ENCODE data around the gene NUP210L. TPM values are rescaled to one million over a fixed set of nuclear protein-coding genes. Genes with fewer than 3 reads are reported as not detected.
A peak's percentile ranks its signal among the peaks of the same experiment; 100 is the strongest.

NUP210L gene
- total and polyA plus RNA-seq, 9 donors, result 0.07 to 0.10 TPM; not detected in 7

DNA sequence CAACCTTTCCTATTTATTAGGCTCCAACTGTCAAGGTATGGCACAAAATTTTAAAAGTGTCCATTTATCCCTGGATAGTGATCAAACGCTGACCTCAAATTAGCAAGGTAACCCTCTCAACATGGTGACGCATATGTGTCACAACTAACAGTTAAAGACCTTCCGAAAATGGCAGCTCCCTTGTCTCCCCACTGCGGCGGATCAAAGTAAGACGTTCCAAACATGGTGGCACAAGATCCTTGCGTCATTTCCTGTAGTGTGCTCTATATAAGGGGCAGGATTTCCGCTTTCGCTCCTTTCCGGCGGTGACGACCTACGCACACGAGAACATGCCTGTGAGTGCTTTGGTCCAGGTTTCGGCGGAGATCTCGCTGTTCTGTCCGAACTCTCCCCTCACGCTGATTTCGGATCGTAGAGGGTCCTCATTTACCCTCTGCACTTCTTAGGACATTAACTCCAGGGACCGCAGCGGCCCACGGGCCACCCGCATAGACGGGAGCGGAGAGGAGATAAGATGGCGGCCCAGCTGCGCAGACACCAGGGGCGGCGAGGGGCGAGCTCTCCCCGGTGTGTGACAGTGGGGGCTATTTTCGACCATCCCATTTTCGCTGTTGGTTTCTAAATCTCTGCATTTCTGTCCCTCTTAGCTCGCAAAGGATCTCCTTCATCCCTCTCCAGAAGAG, 164.3 kb downstream of the NUP210L start, which contains the start of gene RPS27:
TSS of gene RPS27 (plus strand) at position 295 of the 683 bp plus-strand sequence. CDS start at position 330, 35 bp downstream.
- DNase-seq, result peak; percentile 87 to 95 (median 90)
- intact Hi-C loops (cut with DNase I), result no loop called here
- Histone ChIP-seq H3K4me3 (peak within 1 kb of the TSS; percentile 83), H3K27ac (peak within 1 kb of the TSS; percentile 58 to 85), H3K27me3 (no peaks in the 10 kb centered on the region), H3K36me3 (no peaks in the 10 kb centered on the region), H3K4me1 (ENCODE audit: insufficient read depth) (peaks cover 9% of the 10 kb centered on the region), H3K9me3 (no peaks in the 10 kb centered on the region)
- TF ChIP-seq, protein P1, sequence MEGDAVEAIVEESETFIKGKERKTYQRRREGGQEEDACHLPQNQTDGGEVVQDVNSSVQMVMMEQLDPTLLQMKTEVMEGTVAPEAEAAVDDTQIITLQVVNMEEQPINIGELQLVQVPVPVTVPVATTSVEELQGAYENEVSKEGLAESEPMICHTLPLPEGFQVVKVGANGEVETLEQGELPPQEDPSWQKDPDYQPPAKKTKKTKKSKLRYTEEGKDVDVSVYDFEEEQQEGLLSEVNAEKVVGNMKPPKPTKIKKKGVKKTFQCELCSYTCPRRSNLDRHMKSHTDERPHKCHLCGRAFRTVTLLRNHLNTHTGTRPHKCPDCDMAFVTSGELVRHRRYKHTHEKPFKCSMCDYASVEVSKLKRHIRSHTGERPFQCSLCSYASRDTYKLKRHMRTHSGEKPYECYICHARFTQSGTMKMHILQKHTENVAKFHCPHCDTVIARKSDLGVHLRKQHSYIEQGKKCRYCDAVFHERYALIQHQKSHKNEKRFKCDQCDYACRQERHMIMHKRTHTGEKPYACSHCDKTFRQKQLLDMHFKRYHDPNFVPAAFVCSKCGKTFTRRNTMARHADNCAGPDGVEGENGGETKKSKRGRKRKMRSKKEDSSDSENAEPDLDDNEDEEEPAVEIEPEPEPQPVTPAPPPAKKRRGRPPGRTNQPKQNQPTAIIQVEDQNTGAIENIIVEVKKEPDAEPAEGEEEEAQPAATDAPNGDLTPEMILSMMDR (IDR thresholded peaks at IDR 0.05), result no peak
- TF ChIP-seq EP300 (IDR thresholded peaks at IDR 0.05) (peak; percentile 86), POLR2A (IDR thresholded peaks at IDR 0.05) (peak; percentile 99)
- 0 to 1% (median 0%) methylated on average over 29 to 36 of the region's 36 CpGs for WGBS, 3 donors

DNA sequence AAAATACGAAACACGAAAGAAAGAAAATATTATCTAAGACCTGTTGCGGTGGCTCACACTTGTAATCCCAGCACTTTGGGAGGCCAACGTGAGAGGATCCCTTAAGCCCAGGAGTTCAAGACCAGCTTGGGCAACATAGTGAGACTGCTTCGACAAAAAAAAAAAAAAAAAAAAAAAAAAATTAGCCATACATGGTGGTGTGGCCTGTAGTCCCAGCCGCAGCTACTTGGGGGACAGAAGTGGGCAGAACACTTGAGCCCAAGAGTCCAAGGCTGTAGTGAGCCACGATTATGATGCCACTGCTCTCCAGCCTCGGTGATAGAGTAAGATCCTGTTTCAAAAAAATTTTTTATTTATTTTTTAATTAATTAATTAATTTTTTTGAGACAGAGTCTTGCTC, 167.3 kb downstream of the NUP210L start:
- TF ChIP-seq, protein P1 (IDR thresholded peaks at IDR 0.05), result no peak
- TF ChIP-seq EP300 (IDR thresholded peaks at IDR 0.05), result no peak
- no peak for TF ChIP-seq POLR2A (IDR thresholded peaks at IDR 0.05)
- Histone ChIP-seq H3K4me3 (no peak overlapping the region), H3K36me3 (no peaks in the 10 kb centered on the region), H3K27ac (no peak overlapping the region), H3K27me3 (no peaks in the 10 kb centered on the region), H3K4me1 (ENCODE audit: insufficient read depth) (peaks cover 10% of the 10 kb centered on the region), H3K9me3 (no peaks in the 10 kb centered on the region)
- DNase-seq, result no peak
- 85 to 91% (median 86%) methylated on average over 8 of the region's 8 CpGs for WGBS, 3 donors
- intact Hi-C loops (cut with DNase I), result loop anchor here (5.0 to 10.0 kb wide), 5 partner anchors 193 to 473 kb away; partner anchors contain the start of genes ILF2 (in 2 of the 4) and NPR1 (in 2 of the 4)

DNA sequence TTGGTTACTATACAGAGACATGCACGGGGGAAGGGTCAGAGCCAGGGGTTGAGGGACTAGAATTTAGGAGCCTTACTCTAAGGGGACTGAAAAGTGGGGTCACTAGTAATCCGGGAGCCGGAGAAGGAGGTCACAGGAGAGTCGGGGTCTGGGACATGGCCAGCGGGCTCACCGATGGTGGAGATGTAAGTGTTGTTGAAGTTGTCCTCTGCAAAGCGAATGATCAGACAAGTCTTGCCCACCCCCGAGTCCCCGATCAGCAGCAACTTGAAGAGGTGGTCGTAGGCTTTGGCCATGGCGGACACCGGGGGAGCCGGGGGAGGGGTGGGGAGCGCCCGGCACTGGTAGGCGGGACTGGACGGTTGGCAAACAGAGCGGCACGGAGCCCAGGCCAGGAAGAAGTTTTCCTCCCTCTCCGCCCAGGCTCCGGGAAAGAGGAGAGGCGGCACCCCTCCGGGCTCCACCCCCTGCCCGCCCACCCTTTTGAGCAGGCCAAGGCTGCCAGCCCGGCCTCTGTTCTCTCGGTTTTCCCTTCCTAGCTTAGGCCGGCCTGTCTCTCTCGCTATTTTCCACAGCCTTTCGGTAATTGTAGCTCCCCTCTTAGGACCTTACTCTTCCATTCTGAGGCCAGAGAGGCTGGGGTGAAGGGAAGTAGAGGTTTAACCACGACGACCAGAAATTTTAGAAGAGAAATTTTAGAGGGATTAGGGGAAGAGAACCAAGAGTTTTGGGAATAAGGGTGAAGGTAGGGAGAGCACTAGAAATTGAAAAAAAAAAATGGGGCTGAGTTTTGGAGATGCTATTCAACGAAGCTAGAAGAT, 168.7 kb downstream of the NUP210L start, which contains the start of gene RAB13:
TSS of gene RAB13 (minus strand) at position 399 of the 821 bp plus-strand sequence. CDS start at position 296, 103 bp downstream.
- intact Hi-C loops (cut with DNase I), result loop anchor here (2.0 to 10.0 kb wide), 6 partner anchors 189 to 471 kb away; partner anchors contain the start of genes ILF2 (in 2 of the 4) and NPR1 (in 2 of the 4)
- DNase-seq, result peak; percentile 87 to 89 (median 88)
- H3K36me3 ChIP-seq, result no peaks in the 10 kb centered on the region
- H3K4me1 ChIP-seq (ENCODE audit: insufficient read depth), result peaks cover 8% of the 10 kb centered on the region
- no peaks in the 10 kb centered on the region for H3K9me3 ChIP-seq
- WGBS, 3 donors, result 1 to 2% (median 1%) methylated on average over 31 to 32 of the region's 32 CpGs
- no peaks in the 10 kb centered on the region for H3K27me3 ChIP-seq
- peak within 1 kb of the TSS; percentile 71 to 84 for H3K27ac ChIP-seq
- TF ChIP-seq EP300 (IDR thresholded peaks at IDR 0.05) (peak; percentile 57), POLR2A (IDR thresholded peaks at IDR 0.05) (no peak)
- peak within 1 kb of the TSS; percentile 39 for H3K4me3 ChIP-seq

DNA sequence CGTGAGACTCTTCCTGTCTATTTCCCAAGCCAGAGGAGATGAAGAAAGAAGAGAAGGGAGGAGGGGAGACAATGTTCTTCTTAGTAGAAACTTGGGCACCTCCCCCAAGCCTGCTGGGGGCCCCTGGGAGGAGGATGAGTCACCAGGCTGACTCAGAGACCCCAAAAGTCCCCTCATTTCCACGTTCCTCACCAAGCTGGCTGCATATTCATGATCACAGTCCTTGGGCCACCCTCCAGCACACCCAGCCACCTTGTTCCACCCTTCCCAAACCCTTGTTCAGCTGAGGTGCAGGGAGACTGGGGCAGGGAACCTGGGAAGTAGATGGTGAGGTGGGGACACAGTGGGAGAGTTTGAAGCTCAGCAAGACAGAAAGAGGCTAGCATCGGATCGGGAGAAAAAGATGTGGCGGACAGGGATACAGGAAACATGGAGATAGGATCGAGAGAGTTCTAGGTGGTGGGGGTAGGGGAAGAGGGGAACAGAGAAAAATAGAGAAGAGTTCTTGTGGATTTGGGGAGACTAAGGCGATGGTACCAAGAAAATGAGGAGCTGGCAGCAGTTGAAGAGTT, 169.4 kb downstream of the NUP210L start:
- Histone ChIP-seq H3K4me3 (peak overlapping the region; percentile 39), H3K9me3 (no peaks in the 10 kb centered on the region), H3K27ac (peak overlapping the region; percentile 13 to 84), H3K27me3 (no peaks in the 10 kb centered on the region), H3K36me3 (no peaks in the 10 kb centered on the region), H3K4me1 (ENCODE audit: insufficient read depth) (peaks cover 8% of the 10 kb centered on the region)
- 2 to 5% (median 3%) methylated on average over 7 of the region's 7 CpGs for WGBS, 3 donors
- intact Hi-C loops (cut with DNase I), result loop anchor here (2.0 to 10.0 kb wide), 6 partner anchors 189 to 471 kb away; partner anchors contain the start of genes ILF2 (in 2 of the 4) and NPR1 (in 2 of the 4)
- peak in 4 of 5 donors; percentile 65 to 79 (median 68) for DNase-seq
- TF ChIP-seq POLR2A (IDR thresholded peaks at IDR 0.05) (peak; percentile 35), EP300 (IDR thresholded peaks at IDR 0.05) (no peak)
- TF ChIP-seq, protein P1 (IDR thresholded peaks at IDR 0.05), result no peak
